ENCODE results near the gene WNT16.
"Not testable (repeated sequence)": the region's sequence is repeated elsewhere in the genome, so short reads cannot be mapped to it uniquely, and the experiment has no call there.

Gene WNT16, protein sequence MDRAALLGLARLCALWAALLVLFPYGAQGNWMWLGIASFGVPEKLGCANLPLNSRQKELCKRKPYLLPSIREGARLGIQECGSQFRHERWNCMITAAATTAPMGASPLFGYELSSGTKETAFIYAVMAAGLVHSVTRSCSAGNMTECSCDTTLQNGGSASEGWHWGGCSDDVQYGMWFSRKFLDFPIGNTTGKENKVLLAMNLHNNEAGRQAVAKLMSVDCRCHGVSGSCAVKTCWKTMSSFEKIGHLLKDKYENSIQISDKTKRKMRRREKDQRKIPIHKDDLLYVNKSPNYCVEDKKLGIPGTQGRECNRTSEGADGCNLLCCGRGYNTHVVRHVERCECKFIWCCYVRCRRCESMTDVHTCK

DNA sequence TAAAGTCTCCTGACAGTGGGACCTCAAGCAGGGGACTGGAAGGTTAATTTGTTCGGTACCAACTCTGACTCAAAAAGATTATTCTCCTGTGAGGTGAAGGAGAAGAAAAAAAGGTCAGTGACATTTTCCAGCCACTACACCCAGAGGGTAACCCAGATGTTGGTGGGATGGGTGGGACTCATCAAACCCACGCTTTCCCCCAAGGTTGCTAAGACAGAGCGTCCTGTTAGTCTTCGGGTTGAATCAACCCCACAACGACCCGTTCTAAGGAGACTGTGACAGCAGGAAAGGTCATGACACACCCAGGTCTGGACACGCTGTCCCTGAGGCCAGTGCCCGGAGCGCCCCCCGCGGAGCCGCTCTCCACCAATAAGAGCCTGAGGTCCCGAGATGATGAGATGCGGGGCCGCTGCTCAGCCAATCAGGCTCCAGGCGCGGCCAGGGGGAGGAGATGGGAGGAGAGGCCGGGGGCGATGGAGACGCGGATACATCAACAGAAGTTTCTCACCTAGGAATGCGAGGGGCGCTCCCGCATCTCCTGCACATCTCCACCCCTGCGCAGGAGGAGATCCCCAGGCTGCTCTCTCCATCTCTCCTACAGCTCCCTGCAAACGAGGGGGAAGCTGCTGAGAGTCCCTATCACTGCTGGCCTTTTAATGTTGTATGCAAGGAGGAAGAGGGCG lies at the start of gene WNT16:
Gene WNT16, plus strand, starts transcription at position 493 of the 683 bp plus-strand sequence. CDS start 293 bp downstream, outside the sequence.
- no peak for DNase-seq

DNA sequence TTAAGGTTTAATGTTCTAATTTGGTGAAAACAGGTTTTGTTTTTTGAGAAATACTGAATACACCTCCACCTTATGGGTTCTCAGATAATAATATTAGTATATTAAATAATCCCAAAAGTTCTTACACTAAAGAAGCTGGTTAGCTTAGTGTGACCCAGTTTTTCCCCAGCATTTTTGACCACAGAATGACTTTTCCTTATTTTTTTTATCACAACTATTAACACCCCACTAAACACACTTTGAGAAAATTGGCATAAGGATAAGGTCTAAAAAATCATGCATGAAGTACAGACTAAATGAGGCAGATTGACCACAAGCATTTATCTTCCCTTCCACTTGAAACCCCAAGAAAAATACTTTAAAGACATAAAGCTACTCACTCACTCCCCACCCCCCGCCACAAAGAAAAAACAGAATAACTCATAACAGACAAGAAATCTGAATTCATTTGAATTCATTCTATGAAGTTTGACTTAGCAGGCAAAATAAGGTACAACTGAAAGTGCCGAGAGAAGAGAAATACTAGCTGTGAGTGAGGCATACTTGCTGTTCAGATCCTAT lies 49.7 kb upstream of the WNT16 start:
- no peak for DNase-seq

DNA sequence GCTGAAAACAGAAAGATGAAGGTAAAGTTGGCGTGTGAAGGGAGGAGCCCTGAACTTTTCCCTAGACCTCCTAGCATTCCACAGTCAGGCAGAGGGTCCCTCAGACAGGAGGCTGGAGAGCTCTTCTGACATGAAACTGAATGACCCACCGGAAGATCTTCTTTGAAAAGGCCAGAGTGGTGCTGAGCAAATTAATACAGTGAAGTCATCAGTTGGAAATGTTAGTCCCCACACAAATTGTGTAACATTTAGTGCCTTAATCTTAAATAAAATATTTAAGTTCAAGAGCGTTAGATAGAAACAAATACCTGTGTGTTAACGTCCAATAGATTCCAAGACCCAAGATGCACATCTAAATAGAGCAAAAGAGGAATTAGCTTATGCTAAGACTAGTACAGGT lies 49.0 kb upstream of the WNT16 start:
- DNase-seq = no peak

DNA sequence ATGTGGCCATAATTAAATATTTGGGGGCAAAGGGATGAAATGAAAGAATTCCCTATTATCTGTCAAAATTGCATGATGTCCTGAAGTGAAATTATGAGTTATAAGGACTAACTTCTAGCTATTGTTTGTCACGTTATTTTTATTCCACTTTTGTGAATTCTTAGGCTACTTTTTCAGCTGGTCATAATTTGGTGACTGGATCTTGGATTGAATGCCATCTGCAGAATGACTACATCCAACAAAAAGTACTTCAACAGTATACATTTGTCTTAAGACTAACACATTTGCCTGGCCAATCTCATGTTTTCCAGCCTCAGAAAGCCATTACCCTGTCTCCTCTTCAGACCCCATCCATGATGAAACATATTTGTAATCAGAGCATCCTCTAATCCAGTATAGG lies 48.1 kb upstream of the WNT16 start:
- no peak for DNase-seq

DNA sequence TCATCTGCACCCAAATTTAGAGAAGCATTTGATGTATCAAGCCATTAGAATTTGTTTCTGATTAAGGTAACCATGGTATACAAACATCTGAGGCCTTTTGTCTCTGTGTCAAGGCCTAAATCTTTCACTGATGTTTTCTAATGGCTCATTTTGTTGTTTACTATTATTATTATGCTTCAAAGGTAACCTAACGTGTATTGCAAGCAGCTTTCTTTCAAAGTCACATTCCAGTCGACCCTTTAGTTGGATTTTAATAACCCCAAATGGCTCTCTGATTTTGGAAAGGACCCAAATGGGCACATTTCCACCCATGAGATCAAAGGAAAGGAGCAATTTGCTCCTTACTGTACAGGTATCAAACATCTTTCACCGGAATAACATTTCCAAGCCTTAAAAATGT lies 46.7 kb upstream of the WNT16 start:
- no peak for DNase-seq

DNA sequence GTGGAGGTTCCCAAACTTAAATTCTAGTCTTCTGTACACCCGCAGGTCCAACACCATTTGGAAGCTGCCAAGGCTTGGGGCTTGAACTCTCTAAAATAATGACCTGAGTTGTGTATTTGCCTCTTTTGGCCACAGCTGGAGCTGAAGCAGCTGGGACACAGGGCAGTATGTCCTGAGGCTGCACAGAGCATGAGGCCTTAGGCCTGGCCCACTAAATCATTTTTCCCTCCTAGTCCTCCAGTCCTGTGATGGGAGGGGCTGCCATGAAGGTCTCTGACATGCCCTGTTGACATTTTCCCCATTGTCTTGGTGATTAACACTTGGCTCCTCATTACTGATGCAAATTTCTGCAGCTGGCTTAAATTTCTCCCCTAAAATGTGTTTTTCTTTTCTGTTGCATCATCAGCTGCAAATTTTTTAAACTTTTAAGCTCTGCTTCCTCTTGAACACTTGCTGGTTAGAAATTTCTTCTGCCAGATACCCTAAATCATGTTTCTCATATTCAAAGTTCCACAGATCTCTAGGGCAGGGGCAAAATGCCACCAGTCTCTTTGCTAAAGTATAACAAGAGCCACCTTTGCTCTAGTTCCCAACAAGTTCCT lies 43.6 kb upstream of the WNT16 start:
- DNase-seq = no peak

DNA sequence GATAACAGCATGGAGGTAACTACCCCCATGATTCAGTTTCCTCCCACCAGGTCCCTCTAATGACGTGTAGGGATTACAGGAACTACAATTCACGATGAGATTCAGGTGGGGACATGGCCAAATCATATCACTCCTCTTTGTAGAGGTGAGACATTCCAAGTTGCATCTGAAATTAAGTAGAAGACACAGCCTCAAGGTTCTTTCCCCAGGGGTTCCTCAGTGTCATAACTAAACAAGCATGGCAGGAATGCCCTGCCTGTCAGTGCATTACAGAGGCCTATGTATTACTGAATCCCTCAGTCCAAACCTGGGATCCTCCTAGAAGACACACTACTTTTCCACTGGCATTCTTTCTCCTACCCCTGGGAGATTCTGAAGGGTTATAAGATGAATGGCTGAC lies 42.6 kb upstream of the WNT16 start:
- DNase-seq = no peak

DNA sequence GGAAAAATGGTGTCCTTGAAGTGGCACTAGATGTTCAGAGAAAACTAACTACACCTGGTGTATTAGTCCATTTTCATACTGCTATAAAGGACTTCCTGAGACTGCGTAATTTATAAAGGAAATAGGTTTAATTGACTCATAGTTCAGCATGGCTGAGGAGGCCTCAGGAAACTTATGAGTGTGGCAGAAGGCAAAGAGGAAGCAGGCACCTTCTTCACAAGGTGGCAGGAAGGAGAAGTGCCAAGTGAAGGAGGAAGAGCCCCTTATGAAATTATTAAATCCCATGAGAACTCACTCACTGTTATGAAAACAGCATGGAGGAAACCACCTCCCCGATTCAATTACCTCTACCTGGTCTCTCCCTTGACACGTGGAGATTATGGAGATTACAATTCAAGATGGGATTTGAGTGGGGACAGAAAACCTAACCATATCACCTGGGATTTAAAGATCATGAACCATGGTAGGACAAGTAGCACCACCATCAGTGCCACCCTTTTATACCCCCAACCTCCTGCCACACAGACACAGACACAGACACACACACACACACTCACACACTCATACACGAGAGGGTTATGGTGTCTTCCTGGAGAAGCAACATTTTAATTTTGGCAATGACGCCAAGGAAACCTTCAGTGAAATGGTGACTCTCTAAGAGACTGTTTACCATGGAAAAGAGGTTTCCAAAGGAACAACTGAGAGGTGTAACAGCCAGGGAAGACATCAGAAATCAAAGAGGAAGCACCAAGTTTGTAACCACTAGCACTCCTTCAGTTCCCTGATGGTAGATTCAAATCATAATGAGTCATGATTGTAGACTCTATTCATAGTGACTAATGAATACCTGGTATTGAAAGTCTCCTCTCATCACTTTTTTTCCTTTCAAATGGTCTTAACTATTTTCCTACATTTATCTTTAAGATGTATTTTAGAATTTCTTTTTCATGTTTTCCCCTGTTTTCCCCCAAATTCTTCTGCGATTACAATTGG lies 41.8 kb upstream of the WNT16 start:
- no peak for DNase-seq

DNA sequence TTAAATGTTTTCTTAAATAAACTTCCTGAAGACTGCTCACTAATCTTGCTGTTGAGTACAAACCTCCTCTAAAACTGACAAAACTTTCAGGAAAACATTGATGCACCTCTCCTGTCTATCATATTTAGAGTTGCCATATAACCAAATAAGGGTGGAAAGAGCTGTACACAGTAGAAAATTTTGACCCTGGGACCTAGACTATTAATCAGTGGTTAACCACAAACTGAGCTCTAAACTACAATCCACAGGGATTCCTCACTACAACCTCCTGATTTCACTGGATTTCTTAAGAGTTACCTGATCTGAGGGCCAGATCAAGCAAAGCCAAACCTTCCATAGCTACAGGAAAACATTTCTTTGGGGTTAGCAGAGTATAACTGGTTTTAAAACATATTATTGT lies 39.9 kb upstream of the WNT16 start:
- DNase-seq = no peak

DNA sequence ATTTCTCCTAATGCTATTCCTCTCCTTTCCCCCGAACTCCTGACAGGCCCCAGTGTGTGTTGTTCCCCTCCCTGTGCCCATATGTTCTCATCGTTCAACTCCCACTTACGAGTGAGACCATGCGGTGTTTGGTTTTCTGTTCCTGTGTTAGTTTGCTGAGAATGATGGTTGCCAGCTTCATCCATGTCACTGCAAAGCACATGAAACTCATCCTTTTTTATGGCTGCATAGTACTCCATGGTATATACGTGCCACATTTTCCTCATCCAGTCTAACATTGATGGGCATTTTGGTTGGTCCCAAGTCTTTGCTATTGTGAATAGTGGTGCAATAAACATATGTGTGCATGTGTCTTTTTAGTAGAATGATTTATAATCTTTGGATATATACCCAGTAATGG lies 38.9 kb upstream of the WNT16 start:
- DNase-seq = not testable (repeated sequence)

DNA sequence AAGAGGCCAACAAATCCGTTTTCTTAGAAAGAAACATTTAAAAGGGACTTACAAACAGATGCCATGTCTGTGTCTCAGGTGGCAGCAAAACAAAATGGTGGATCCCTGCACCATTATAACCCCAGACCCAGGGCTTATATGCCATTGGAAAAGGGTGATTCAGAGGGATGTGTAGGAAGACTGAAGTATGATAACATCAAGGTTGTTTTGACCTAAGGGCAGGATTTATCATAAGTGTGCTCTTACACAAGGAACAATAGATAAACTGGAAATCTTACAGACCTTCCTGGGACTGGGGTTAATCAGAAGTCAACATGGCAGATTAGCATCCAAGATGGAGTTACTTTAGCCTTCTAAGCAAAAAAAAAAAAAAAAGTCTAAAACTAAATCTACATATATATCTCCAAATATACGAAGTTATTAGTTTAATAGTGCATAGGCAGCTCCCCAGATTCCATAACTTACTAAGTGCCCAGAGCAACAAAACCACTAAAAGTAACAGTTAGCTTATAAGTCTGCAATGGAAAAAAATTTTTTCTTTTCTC lies 34.3 kb upstream of the WNT16 start:
- DNase-seq = no peak

DNA sequence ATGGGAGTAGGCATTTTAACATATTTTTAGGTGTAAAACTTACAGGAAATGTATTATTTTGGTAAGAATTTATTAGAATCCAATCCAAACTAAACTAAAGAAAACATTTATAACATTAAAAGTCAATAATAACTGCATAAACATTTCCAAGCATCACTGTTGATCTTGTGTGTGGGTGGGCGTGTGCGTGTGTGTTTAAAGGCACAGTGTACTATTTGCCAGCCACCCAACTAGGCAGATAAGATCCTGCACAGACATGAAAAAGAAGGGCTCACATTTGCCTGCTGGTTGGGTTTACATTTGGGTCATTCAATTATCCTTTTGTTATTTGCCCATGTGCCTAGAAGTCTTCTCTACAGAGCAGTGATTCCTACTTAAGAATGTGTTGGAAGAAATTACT lies 31.0 kb upstream of the WNT16 start:
- DNase-seq = no peak

DNA sequence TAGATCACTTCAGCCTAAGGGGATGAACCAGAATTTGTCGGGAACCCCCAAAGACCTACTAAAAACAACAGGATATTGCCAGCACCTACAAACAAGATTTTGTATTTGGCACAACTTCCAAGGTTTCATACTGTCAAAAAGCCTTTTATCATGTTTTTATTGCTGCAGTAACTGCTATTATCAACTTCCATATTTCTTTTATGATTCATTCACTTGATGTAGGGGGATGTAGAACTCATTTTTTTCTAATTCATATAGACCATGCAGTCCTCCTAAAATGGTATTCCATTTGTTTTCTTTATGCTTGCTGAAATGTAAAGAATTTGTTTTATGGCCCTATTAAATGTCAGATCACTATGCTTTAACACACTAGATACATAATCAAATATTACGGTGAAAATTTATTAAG lies 30.0 kb upstream of the WNT16 start:
- no peak for DNase-seq

DNA sequence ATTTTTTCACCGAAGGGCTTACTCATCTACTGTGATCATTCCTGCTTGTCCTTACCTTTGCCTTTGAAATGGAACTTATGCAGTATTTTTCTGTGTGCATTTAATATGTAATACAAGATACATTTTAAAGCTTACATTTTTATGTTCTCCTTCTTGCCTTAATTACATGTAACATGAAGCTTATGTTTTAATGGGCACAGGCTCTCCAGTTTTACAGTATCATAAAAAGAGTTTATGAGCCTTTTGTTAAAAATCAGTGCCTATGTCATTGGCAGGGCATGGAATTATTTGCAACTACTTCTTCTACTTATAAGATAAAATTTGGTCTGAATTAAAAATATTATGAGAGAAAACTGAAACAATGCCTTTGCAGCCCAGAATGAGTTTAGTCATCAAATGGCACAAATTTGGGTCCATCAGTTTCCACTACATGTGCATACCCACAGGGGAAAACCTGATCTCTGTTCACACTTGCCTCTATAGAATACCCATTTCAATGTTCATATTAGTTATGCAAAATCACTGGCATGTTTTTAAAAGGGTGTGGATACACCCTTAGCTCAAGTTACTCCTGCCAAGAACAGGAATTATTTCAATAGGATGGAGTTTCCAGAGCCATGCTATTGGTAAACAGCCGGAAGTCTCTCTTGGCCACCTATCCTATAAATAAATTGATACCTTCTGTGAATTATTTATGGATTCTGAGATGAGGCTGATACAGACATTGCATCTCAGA lies 27.9 kb upstream of the WNT16 start:
- no peak for DNase-seq

DNA sequence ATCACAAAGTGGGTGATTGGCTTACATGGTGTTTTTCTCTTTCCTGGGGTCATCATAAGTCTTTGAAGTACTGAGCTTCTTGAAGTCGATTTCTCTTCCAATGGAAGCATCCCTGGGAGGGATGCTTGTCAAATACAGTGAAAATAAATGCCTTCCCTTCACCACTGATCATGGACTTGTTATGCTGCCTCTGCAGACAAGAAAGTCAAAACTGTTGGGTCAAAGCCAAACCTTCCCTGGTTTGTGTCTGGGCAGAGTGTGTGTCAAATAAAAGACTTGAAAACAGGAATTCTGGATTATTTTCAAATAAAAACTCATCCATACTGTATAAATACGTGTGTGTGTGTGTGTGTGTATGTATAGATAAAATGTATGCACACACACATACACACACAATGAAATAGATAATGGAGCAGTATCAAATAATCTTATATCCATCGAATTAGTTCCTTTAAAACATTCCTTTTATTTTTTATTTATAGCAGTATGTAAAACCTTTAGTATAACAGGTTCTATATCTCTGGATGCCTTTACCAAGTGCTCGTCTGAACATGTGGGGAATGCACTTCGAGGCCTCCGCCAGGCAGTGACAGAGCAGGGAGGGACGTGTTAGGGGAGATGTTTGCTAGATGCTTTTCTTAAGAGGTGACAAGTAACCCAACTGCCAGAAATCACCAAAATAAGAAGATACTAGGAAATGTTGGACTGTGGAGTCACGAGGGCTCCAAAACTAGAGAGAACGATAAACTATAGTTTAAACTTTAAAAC lies 27.2 kb upstream of the WNT16 start:
- DNase-seq = no peak

DNA sequence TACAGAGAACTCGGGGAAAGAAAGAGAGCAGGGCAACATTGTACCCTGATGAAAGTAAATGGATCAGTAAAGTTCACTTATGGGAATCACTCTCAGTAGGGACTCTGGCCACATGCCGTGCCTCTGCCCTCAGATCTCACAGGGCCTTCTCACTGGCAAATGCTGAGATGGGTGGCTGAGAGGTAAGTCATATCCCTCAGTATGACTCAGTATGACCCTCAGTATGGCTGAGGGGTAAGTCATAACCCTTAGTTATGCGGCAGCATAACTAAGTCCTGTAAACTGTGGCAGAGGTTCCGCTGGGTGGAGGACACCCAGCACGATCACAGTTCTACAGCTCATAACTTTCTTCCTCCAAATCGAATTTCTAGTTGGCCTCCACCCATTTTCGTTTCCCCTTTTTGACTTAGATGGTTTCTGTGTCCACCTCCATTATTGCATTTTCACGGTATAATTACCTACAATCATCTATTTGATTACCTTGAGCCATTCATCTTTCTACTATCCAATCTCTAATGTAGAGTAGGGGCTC lies 26.5 kb upstream of the WNT16 start:
- no peak for DNase-seq

DNA sequence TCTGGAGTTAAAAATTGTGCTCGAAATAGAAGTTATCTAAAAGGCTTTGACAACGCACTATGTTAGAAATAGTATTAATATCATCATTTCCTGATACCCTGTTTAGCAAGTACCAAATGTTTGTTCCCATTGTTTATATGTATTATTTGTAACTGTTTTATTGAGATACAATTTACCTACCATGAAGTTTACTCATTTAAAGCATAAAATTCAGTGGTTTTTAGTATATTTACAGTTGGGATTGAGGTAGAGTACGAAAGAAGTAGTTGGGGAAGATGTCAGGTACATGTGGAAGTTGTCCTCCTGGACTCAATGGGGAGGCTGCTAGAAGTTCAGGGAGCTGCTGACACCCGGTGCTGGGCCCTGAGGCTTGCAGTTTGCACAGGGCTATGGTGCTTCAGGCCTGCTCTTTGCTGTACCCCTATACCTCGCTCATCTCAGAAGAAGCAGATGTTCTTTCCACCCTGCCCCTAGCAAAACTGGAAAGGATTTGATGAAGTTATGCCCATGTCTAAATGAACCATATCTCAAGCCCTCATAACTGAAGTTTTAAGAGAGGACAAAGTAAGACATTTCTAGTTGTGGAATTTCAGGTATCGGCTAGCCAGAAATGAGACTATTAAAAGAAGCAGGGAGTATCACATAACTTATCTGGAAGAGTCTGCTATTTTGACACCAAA lies 25.2 kb upstream of the WNT16 start:
- DNase-seq = no peak

DNA sequence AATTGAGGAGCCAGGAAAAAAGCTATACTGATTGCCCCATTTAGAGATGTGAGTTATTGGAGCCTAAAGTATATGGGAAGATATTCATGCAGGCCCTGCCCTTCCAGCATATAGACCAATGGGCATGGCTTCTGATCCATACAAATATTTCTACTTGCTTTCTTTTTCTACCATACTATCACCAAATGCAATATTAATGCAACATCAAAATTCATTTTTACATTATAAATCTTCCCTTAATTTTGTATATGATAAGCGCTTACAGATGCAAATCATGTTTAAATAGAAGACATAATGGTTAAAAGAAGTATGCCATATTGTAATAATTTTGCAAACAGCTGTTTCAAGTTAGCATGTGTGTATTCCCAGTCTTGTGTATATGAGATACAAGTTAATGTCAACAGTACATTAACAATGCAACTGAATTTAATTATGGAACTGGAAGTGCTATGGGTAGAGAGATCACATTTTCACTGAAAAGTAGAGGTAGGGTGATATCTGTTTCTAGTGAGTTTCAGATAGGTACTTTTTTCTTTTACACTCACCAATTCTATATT lies 24.6 kb upstream of the WNT16 start:
- no peak for DNase-seq

DNA sequence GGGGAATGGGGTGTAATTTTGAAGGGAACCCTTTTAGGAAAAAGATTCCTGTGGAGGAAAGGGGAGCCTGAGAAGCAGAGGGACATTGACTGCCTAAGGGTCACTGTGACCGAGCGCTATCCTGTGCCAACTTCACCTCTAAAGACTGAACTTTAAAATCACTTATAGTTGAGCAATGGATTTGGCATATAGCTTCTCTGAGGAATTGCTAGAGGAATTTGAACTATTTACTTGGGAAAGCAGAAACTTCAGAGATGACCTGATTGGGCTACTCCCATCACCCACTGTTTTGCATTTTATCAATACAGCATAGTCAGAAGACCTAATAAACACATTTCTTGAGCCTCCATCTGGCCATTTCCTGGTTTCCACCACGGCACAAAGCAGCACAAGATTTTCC lies 23.7 kb upstream of the WNT16 start:
- no peak for DNase-seq

DNA sequence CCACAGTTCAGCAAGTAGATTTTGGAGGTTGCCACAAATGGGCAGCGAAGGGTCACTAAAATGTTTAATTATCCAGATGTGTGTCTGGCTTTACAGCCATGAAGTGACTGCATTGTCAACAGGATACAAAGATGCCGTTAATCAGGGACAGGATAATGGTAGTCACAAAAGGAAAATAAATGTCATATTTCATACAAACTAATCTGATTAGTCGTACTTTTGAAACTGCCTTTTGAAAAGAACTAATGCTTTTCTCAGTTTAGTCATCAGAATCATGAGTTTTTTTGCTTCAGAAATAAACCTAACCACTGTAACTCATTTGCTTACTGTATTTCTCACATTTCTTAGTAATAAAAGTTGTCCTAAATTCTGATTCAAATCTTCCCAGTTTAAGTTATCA lies 22.2 kb upstream of the WNT16 start:
- DNase-seq = no peak
